Chondrocyte (in vitro differentiated cells): ENCODE data around the gene GJB2. TPM values are rescaled to one million over a fixed set of nuclear protein-coding genes. Genes with fewer than 3 reads are reported as not detected.
A peak's percentile ranks its signal among the peaks of the same experiment; 100 is the strongest.

Source experiments
- DNase-seq: peaks from one replicate; pipeline ENCODE4 v3.0.0; 2021; ENCODE audit warnings: mixed read lengths, low spot score
- H3K27ac Mint-ChIP-seq: one replicate; pipeline ENCODE4 v1.8.0; 2021; ENCODE audit warnings: mild to moderate bottlenecking, moderate library complexity, mixed read lengths; ENCODE audit not compliant: unreplicated experiment
- H3K27me3 Mint-ChIP-seq: 2 replicates; pipeline ENCODE4 v1.8.0; 2021; ENCODE audit warnings: low read depth, mixed read lengths
- H3K36me3 Mint-ChIP-seq: 2 replicates; pipeline ENCODE4 v1.8.0; 2021; ENCODE audit warnings: low read depth, mixed read lengths
- H3K4me1 Mint-ChIP-seq: 2 replicates; pipeline ENCODE4 v1.8.0; 2021; ENCODE audit warnings: low read depth, mild to moderate bottlenecking, mixed read lengths
- H3K4me3 Mint-ChIP-seq: one replicate; pipeline ENCODE4 v1.8.0; 2021; ENCODE audit warnings: mild to moderate bottlenecking, moderate library complexity, mixed read lengths; ENCODE audit not compliant: unreplicated experiment
- H3K9me3 Mint-ChIP-seq: 2 replicates; pipeline ENCODE4 v1.8.0; 2021; ENCODE audit warnings: low read depth, mixed read lengths
- CTCF ChIP-seq: fragments of 200-600 bp; sonication (generic); IDR thresholded peaks from 2 replicates; pipeline ENCODE4 v1.5.0; 2021; ENCODE audit warnings: antibody characterized with exemption, mild to moderate bottlenecking, moderate library complexity
- total RNA-seq: library from RNA; stranded (reverse); gene quantifications from 3 replicates; pipeline ENCODE4 v1.2.1, GENCODE V29; 2021

The GJB2 gene
- total RNA-seq, 1 donor from 2014 or later: not detected

DNA sequence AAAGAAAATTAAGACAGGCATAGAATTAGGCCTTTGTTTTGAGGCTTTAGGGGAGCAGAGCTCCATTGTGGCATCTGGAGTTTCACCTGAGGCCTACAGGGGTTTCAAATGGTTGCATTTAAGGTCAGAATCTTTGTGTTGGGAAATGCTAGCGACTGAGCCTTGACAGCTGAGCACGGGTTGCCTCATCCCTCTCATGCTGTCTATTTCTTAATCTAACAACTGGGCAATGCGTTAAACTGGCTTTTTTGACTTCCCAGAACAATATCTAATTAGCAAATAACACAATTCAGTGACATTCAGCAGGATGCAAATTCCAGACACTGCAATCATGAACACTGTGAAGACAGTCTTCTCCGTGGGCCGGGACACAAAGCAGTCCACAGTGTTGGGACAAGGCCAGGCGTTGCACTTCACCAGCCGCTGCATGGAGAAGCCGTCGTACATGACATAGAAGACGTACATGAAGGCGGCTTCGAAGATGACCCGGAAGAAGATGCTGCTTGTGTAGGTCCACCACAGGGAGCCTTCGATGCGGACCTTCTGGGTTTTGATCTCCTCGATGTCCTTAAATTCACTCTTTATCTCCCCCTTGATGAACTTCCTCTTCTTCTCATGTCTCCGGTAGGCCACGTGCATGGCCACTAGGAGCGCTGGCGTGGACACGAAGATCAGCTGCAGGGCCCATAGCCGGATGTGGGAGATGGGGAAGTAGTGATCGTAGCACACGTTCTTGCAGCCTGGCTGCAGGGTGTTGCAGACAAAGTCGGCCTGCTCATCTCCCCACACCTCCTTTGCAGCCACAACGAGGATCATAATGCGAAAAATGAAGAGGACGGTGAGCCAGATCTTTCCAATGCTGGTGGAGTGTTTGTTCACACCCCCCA, 3.8 kb downstream of the GJB2 start:
- Mint-ChIP-seq H3K4me3 (no peak overlapping the region), H3K9me3 (no peaks in the 10 kb centered on the region), H3K4me1 (peaks cover 5% of the 10 kb centered on the region), H3K27me3 (peaks cover 43% of the 10 kb centered on the region), H3K27ac (no peak overlapping the region), H3K36me3 (peaks cover 3% of the 10 kb centered on the region)
- TF ChIP-seq CTCF: peak; percentile 30
- no peak for DNase-seq

DNA sequence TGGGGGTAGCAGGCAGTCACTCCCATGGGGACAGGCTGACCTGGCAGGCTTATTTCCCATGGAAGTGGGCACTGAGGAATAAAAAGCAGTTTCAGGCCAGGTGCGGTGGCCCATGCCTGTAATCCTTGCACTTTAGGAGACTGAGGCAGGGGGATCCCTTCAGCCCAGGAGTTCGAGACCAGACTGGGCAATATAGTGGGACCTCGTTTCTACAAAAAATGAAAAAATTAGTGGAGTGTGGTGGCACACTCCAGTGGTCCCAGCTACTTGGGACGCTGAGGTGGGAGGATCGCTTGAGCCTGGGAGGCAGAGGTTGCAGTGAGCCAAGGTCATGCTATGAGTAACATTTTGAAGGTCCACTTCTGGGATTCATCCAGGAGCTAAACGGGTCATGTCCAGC, 6.0 kb downstream of the GJB2 start:
- peaks cover 3% of the 10 kb centered on the region for H3K36me3 Mint-ChIP-seq
- H3K27me3 Mint-ChIP-seq: peaks cover 42% of the 10 kb centered on the region
- H3K4me1 Mint-ChIP-seq: no peaks in the 10 kb centered on the region
- TF ChIP-seq CTCF: no peak
- no peak for DNase-seq
- no peak overlapping the region for H3K4me3 Mint-ChIP-seq
- H3K27ac Mint-ChIP-seq: no peak overlapping the region
- H3K9me3 Mint-ChIP-seq: no peaks in the 10 kb centered on the region

- Mint-ChIP-seq H3K9me3 (no peaks in the 10 kb centered on the region), H3K36me3 (peaks cover 3% of the 10 kb centered on the region), H3K4me1 (no peaks in the 10 kb centered on the region), H3K4me3 (no peak overlapping the region), H3K27ac (no peak overlapping the region), H3K27me3 (peaks cover 44% of the 10 kb centered on the region)
- no peak for DNase-seq
- no peak for TF ChIP-seq CTCF
Observed at GRCh38 chr13:20185366-20186056, 7.2 kb downstream of the GJB2 start.

DNA sequence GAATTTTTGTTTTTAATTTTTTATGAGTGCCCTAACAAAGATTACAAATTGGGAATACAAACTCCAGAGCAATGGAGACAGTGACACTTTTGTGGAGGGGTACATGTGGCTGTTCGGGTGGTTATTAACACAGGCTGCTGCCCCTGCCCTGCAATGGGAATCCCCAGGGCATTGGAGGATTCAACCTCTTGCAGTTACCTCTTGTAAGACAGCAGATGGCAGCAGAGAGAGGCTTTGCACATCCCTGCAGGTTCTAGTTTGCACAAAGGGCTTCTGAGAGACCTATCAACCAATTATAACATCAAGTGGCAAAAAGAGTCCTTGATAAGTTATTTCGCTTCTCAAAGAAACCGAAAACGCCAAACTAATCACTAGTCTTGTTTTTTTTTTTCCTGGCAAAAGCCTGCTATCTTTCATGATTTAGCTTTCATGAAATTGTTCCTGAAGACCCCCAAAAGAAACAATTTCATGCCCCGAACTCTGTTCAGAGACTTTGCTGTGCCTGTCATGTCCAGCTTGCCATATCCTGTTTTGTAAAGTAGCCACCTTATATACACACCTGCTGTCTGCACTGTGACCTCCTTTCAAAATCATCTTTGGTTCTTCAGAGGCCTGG, 10.4 kb downstream of the GJB2 start:
- Mint-ChIP-seq H3K4me3 (no peak overlapping the region), H3K27ac (no peak overlapping the region)

More for the DNA sequence above, 10.4 kb downstream of the GJB2 start:
- Mint-ChIP-seq H3K36me3 (no peaks in the 10 kb centered on the region), H3K9me3 (no peaks in the 10 kb centered on the region), H3K27me3 (peaks cover 54% of the 10 kb centered on the region), H3K4me1 (no peaks in the 10 kb centered on the region)
- no peak for DNase-seq
- peak; percentile 93 for TF ChIP-seq CTCF
